Effector CD4-positive, alpha-beta T cell (primary cell): ENCODE data around the gene RTEL1.
"Not testable (repeated sequence)": the region's sequence is repeated elsewhere in the genome, so short reads cannot be mapped to it uniquely, and the experiment has no call there.

Source experiments
- DNase-seq: peaks from one replicate; pipeline ENCODE4 v3.0.0-alpha.2; 2020

Gene RTEL1

DNA sequence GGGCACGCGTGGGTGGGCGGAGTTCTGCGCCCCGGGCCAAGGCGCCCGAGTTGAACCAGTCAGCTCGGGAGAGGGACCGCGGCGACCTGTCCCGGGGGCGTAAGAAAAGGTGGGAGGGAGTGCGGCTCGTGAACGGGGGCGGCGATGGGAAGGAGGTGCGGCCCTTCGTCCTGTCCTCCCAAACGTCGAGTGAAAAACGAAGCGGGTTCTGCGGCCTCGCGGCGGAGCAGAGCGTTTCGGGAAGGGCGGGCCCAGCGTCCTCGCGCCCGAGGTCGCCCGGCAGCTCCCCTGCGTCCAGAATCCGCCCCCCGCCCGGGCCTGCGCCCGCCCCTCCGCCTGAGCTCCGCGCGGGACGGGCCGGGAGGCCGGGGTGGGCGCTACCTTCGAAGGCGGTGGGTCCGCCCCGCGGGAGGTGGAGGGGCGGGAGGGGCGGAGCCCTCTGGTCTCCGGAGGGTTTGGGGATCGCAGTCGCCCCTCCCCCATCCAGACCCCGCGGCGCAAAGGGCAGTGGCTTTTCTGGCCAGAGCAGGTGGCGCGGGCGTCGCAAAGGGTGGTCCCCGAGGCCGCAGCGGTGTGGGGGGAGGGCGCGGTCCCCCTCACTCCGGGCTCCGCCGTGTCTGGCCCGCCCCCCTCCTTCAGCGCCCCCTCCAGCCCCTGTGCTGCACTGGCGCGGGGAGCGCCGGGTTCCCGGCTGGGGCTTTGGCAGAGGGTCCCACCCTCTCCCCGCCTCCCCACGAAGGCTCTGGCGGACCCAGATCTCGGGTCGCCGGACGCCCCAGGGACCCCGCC is 5.7 kb upstream of the RTEL1 start:
- DNase-seq, result peak; percentile 44

DNA sequence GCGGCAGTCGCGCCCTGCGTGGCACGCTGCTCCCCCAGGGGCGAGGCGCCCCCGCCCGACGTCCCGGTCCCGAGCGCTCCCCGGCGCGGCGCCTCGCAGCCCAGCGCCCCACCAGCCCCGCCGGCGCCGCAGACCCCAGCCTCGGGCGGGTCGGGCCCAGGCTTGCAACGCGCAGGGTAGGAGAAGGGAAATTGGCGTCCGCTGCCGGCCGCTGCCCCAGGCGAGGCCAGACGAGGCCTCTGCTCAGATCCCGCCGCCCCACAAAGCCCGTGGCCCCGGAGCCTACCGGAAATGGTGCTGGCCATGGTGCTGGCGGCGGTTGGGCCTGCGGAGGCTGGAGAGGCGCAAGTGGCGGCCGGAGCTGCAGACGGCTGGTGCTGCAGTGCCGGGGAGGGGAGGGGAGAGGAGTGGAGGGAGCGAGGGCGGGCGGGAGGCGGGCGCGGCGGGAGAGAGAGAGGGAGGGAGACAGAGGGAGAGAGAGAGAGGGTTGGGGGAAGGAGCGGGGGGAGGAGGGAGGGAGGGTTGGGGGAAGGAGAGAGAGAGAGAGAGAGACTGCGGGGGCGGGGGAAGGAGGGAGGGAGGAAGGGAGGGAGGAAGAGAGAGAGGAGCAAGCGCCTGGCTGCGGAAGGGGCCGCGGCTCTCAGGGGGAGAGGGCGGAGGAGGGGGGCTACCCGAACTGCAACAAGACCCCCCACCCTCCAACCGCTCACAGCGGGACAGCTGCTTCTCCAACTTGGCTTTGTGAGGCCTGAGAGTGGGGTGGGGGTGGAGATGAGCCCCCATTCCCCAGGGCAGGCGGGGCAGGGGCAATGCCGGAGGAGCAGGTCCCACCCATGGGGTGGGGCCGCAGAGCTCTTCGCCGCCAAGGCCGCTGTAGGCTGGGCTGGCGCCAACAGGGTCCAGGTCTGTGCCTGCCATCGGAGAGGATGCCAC is 4.8 kb upstream of the RTEL1 start, which contains the start of gene STMN3:
STMN3 (minus strand) TSS at position 384 of the 933 bp plus-strand sequence; CDS start at position 305, 79 bp downstream.
- peak; percentile 59 for DNase-seq

GRCh38 chr20:63653974-63654668 is 4.0 kb upstream of the RTEL1 start:
- no peak for DNase-seq

GRCh38 chr20:63655249-63655648 is 2.9 kb upstream of the RTEL1 start:
- DNase-seq, result no peak

DNA sequence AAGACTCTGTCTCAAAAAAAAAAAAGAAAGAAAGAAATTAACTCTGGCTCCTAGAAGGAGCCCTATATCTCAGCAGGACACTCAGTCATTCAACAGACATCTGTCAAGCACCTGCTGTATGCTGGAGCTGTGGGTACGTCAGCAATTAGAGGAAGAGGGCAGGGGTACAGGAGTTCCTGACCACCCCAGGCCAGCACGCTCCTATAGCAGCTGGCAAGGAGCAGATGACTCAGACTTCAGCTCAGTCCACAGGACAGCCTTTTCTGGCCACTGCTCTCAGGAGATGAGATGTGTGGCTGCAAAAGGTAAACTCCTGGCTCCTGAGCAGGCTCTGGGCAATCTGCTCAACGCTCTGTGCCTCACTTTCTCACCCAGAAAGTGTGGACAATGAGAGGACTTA is 1.7 kb upstream of the RTEL1 start:
- no peak for DNase-seq

DNA sequence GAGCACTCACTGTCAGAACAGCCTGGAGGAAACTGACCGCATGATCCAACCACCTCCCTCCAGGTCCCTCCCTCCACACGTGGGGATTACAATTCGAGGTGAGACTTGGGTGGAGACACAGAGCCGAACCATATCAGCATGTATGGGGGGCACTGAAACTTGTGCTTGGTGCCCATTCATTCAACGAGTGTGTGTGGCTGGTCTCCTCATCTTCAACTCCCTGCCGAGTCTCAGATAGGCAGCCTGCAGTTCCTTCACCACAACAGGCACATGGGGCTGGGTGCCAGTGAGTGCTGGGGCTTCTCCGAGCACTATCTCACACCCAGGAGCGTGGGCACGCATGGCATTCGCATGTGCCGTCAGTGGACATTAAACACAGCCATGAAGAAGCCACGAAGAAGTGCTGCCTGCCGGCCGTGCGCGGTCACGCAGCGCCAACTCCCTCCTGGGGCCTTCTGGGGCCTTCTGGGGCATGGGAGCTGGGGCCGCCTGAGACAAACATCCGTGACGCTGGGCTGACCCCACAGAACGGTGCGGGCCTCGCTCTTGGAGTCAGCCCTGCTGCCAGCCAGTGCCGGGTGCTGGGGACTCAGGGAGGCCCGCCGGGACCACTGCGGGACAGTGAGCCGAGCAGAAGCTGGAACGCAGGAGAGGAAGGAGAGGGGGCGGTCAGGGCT is 714 bp upstream of the RTEL1 start:
- DNase-seq, result no peak

- DNase-seq, result no peak
Observed at GRCh38 chr20:63658749-63659187, 656 bp downstream of the RTEL1 start.

DNA sequence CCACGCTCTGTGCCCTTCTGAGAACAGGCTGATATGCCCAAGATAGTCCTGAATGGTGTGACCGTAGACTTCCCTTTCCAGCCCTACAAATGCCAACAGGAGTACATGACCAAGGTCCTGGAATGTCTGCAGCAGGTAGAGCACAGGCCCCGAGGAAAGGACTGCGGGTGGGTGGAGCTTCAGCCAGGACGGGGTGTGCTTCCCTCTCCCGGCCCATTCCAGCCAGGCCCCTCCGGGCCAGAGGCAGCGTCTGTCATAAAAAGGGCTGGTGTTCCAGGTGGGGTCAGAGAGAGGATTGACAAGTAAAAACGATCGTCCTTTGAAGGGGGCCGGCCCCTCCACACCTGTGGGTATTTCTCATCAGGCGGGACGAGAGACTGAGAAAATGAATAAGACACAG is 1.3 kb downstream of the RTEL1 start:
- no peak for DNase-seq

DNA sequence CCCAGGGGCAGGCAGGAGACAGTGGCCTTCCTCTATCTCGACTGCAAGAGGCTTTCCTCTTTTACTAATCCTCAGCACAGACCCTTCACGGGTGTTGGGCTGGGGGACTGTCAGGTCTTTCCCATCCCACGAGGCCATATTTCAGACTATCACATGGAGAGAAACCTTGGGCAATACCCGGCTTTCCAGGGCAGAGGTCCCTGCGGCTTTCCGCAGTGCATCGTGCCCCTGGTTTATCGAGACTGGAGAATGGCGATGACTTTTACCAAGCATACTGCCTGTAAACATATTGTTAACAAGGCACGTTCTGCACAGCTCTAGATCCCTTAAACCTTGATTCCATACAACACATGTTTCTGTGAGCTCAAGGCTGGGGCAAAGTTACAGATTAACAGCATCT is 2.1 kb downstream of the RTEL1 start:
- DNase-seq, result not testable (repeated sequence)

- DNase-seq, result no peak
Observed at GRCh38 chr20:63660622-63661021, 2.5 kb downstream of the RTEL1 start.

GRCh38 chr20:63661108-63661507 is 3.0 kb downstream of the RTEL1 start:
- DNase-seq, result no peak

DNA sequence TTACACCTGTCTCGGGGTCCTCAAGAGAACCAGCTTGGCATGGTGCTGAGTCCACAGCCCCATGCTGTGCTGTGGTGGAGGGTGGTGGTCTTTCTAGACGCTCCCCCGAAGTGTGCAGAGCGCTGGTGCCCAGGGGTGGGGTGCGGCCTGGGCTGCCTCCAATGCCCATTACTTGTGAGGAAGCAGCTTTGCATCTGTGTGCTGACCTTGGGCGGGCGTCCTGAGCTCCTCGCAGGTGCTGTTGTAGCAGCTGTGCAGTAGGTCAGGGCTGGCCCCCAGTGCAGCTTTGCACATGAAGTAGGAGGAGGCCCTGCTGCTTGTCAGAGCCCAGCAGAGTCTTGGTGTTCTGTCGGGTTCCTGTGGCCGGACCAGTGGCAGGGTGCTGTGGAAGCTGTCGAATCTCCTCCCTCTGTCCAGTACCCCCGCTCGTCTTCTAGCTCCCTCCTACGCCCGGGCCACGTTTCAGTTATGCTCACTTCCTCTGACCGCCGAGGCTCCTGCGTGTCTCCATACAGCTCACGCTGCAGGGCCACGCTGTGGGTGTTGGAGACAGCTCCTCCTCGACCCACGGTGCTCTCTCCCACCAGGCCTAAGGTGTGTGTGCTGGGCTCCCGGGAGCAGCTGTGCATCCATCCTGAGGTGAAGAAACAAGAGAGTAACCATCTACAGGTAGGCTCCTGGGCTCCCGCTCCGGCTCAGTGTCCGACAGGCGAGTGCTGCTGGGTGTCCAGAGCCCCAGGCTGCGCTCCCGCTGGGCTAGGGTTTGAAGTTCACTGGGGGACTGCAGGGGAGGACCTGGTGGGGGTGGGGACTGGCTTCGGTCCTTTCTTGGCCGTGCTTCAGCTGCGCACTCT is 4.1 kb downstream of the RTEL1 start:
- DNase-seq, result no peak

GRCh38 chr20:63662813-63663189 is 4.7 kb downstream of the RTEL1 start:
- DNase-seq, result no peak

- no peak for DNase-seq
Observed at GRCh38 chr20:63663332-63664066, 5.4 kb downstream of the RTEL1 start.

GRCh38 chr20:63664143-63664851 is 6.2 kb downstream of the RTEL1 start:
- no peak for DNase-seq

DNA sequence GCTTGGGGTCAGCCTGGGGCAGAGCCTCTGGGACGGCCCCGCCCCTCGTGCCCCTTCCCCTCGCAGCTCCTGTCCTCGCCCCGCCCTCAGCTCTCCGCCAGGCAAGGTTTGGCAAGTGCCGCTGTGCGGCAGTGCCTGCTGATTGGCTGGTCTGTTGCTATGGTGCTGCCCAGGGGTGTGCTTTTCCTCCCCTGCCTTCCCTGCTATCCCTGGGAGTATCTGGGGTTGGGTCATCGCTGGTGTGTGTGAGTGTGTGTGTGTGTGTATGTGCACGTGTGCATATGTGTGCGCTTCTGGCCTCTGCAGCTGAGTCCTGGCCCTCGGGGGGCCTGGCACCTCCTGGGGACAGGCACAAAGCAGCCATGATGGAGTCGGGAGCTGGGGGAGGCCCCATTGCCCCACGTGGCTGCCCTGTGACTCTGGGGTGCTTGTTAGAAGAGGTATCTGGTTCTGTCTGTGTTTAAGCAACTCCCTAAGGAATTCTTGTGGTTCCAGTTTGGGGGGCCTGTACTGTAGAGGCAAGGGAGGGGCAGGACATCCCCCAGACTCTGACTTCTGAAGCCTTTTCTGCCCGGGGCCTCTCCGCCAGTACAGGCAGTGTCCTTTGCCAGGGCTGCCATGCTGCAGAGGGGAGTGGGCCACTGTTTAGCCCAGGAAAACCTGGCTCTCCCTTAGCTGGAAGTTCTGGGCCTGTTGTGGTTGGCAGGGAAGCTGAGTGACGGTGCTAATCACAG is 6.9 kb downstream of the RTEL1 start:
- no peak for DNase-seq

DNA sequence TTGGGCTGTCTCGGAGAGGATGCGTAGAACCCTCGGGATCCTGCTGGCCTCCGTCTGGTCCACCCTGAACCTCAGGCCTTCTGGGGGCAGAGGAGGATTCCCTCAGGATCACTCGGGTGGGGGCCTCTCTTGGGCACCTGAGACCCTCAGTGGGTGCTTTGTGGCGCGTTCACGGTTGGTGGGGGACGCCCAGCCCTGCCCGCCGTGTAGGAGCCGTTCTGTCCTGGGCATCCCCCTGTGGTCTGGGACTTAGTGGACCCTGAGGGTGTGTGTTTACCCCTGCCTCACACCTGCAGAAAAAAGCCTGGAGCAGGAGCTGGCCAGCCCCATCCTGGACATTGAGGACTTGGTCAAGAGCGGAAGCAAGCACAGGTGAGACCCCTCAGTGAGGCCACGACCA is 7.6 kb downstream of the RTEL1 start:
- no peak for DNase-seq

- no peak for DNase-seq
Observed at GRCh38 chr20:63667858-63668257, 9.7 kb downstream of the RTEL1 start.

DNA sequence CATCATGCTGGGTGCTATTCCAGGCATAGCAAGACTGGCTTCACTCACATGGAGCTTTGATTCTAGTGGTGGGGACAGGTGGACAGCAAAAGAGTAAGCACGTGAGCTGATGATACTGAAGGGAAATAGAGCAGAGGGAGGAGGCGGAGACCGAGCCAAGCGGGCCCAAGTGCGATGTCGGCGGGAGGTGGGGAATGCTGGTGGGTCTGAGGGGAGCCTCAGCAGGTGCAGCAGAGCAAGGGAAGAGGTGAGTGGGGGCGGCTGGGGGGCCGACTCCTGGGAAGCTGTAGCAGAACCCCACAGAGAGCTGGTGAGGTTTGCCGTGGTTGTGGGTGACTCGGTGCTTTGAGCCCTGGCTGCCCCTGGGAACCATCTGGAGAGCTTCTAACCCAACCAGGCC is 10.2 kb downstream of the RTEL1 start:
- no peak for DNase-seq
